Lung (tissue), 16 donors: Measurements from ENCODE around the gene COX15. TPM values are rescaled to one million over a fixed set of nuclear protein-coding genes. Genes with fewer than 3 reads are reported as not detected.

ENCODE experiments used
- ATAC-seq: fragments of 200-7000 bp; cut with Tn5 transposase; one replicate; pipeline ENCODE4 v1.9.1; 2020; ENCODE audit warnings: moderate number of reproducible peaks; ENCODE audit not compliant: insufficient read depth, low FRiP score
- DNase-seq, 3 donors: peaks; one replicate each; pipeline ENCODE4 v3.0.0-alpha.2; 2013 to 2017
- H3K27ac ChIP-seq, 2 donors: one replicate each; pipeline ENCODE4 v1.5.1; 2013; ENCODE audit warnings: mild to moderate bottlenecking in 2 of 2, moderate library complexity in 2 of 2, control low read depth in 1 of 2, inconsistent platforms in 1 of 2, low read depth in 1 of 2, low read length in 1 of 2
- H3K27me3 ChIP-seq, 3 donors: one replicate each; pipeline ENCODE4 v1.5.1; 2013; ENCODE audit warnings: low read length in 2 of 3; ENCODE audit not compliant: control insufficient read depth in 3 of 3, insufficient read depth in 3 of 3
- H3K36me3 ChIP-seq, 4 donors: one replicate each; pipeline ENCODE4 v1.5.1; 2013; ENCODE audit warnings: low read length in 4 of 4, mild to moderate bottlenecking in 1 of 4, moderate library complexity in 1 of 4; ENCODE audit not compliant: control insufficient read depth in 4 of 4, insufficient read depth in 4 of 4
- H3K4me1 ChIP-seq, 5 donors: one replicate each; pipeline ENCODE4 v1.5.1; 2013; ENCODE audit warnings: low read length in 5 of 5, mild to moderate bottlenecking in 2 of 5, moderate library complexity in 1 of 5; ENCODE audit not compliant: control insufficient read depth in 5 of 5, insufficient read depth in 5 of 5
- H3K4me3 ChIP-seq: one replicate; pipeline ENCODE4 v1.5.1; 2013; ENCODE audit warnings: mild to moderate bottlenecking, control low read depth, moderate library complexity
- H3K9ac ChIP-seq, 2 donors: one replicate each; pipeline ENCODE4 v1.5.1; 2013; ENCODE audit warnings: low read length in 2 of 2, control low read depth in 1 of 2; ENCODE audit not compliant: insufficient read depth in 1 of 2
- H3K9me3 ChIP-seq, 4 donors: one replicate each; pipeline ENCODE4 v1.5.1; 2013; ENCODE audit warnings: low read length in 3 of 4, mild to moderate bottlenecking in 1 of 4, moderate library complexity in 1 of 4; ENCODE audit not compliant: control insufficient read depth in 4 of 4, insufficient read depth in 3 of 4
- WGBS, 2 donors: extraction: QIAGEN DNeasy Blood & Tissue Kit; methylation state at CpG; one replicate each; pipeline ENCODE4 v1.1.7; 2013; 5-methylcytosine and 5-hydroxymethylcytosine counted together
- long read RNA-seq, 5 donors: transcript quantifications; one replicate each; lab custom pipeline, GENCODE V29; 2026
- polyA plus RNA-seq, 2 donors: library from polyadenylated mRNA; stranded (reverse); fragments of 200-250 nt; gene quantifications; one replicate each; pipeline ENCODE4 v1.2.1, GENCODE V29; 2013
- total RNA-seq, 2 donors: library from RNA; depleted of rRNA in 1 of 2; stranded (reverse); fragments of >200 nt in 1 of 2; gene quantifications; one replicate each; pipeline ENCODE4 v1.2.1, GENCODE V29; 2014 to 2021
- TF ChIP-seq, protein P1 (sequence below): IDR thresholded peaks from 2 replicates; pipeline ENCODE4 v1.5.1; 2012; ENCODE audit warnings: mild to moderate bottlenecking; ENCODE audit errors: control extremely low read depth, extremely low read depth
- donor health status: control.
- donor health status: control.
- donor health status: Bipolar disorder and iron deficiency.
- donor health status: healthy.
- donor health status: DM: yes; HTN: yes; CAD: no.

Gene COX15
- total RNA-seq: 10 to 100 TPM; 37.6 to 37.7 TPM
- polyA plus RNA-seq: 10 to 100 TPM; 13.5 to 15.5 TPM
- long read RNA-seq, donor 1, transcript COX15-201 (9 exons, 2,356 nt): major isoform, 6 of 8 reads
- long read RNA-seq, donor 1, partial matches to known transcripts: 0 of 8 reads
- long read RNA-seq, donor 1, other reads (novel, unspliced or antisense): 0 of 8 reads
- long read RNA-seq, donor 2, partial matches to known transcripts: 0 of 1 reads
- long read RNA-seq, donor 2, other reads (novel, unspliced or antisense): 0 of 1 reads
- long read RNA-seq, donor 3, partial matches to known transcripts: 0 of 4 reads
- long read RNA-seq, donor 3, other reads (novel, unspliced or antisense): 0 of 4 reads
- long read RNA-seq, donor 4, partial matches to known transcripts: 0 of 2 reads
- long read RNA-seq, donor 4, other reads (novel, unspliced or antisense): 0 of 2 reads
- long read RNA-seq, donor 5, partial matches to known transcripts: 0 of 4 reads
- long read RNA-seq, donor 5, other reads (novel, unspliced or antisense): 0 of 4 reads

DNA sequence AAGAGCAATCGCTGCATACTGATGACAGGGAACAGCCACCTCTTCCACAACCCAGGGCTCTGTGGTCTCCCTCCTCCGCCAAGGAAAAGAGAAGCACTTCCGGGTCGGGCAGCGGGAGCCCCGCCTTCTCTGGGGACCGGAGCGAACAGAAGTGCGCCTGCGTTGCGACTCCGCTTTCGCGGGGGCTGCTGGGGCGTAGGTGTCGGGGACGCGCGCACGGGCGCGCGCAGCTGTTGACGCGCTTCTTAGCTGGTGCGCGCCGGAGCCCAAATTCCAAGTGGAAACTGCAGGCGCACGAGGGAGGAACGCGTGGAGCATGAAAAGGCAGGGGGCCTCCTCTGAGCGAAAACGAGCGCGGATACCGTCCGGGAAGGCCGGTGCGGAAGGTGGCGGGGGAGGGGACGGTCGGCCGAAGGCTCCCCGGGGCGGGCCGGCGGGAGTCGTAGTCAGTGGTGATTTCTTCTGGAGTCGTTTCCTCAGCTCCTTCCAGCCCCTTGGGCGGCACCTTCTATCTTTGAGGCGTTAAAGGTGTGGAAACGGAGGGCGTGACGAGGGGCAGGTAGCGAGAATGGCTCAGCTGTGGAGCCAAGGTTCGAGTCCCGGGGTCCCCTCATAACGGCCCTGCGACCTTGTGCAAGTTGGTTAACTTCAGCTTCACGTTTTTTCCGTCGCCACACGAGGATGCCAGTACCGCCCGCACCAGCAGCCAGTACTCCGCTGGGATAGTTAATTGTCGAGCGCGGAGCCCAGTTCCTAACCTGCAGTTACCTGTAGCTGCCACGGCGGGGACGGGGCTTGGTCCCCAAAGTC, at the start of gene COX15, which contains the start of gene CUTC:
Gene COX15 (minus strand): TSS at position 95 of the 810 bp plus-strand sequence. CDS start 78 bp downstream, at position 17.
Gene CUTC (plus strand): TSS at position 202 of the 810 bp plus-strand sequence. CDS start 115 bp downstream, at position 317.
- Histone ChIP-seq H3K27me3 (no peaks in the 10 kb centered on the region), H3K9ac (peak within 1 kb of the TSS; percentile 76 to 92), H3K36me3 (peaks cover 0 to 9% (median 3%) of the 10 kb centered on the region in 4 donors), H3K27ac (peak within 1 kb of the TSS; percentile 90 to 96), H3K4me3 (peak within 1 kb of the TSS; percentile 99), H3K9me3 (no peaks in the 10 kb centered on the region), H3K4me1 (peaks cover 0 to 11% (median 6%) of the 10 kb centered on the region in 5 donors)
- peak; percentile 94 for ATAC-seq
- TF ChIP-seq, protein P1, sequence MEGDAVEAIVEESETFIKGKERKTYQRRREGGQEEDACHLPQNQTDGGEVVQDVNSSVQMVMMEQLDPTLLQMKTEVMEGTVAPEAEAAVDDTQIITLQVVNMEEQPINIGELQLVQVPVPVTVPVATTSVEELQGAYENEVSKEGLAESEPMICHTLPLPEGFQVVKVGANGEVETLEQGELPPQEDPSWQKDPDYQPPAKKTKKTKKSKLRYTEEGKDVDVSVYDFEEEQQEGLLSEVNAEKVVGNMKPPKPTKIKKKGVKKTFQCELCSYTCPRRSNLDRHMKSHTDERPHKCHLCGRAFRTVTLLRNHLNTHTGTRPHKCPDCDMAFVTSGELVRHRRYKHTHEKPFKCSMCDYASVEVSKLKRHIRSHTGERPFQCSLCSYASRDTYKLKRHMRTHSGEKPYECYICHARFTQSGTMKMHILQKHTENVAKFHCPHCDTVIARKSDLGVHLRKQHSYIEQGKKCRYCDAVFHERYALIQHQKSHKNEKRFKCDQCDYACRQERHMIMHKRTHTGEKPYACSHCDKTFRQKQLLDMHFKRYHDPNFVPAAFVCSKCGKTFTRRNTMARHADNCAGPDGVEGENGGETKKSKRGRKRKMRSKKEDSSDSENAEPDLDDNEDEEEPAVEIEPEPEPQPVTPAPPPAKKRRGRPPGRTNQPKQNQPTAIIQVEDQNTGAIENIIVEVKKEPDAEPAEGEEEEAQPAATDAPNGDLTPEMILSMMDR: no peak
- DNase-seq: peak; percentile 98 to 99 (median 98)
- WGBS, 2 donors: 0% methylated on average over 72 to 73 of the region's 73 CpGs

GRCh38 chr10:99779335-99779734, 47.4 kb upstream of the COX15 start:
- 16 to 27% methylated on average over 4 of the region's 4 CpGs for WGBS, 2 donors
- DNase-seq (peak in 2 of 3 donors; percentile 50 to 72), ATAC-seq (peak; percentile 38)
- Histone ChIP-seq H3K4me3 (no peak overlapping the region), H3K9ac (no peak overlapping the region), H3K27ac (no peak overlapping the region), H3K4me1 (peaks cover 0 to 3% (median under 1%) of the 10 kb centered on the region in 5 donors), H3K9me3 (no peaks in the 10 kb centered on the region), H3K36me3 (no peaks in the 10 kb centered on the region), H3K27me3 (no peaks in the 10 kb centered on the region)
- TF ChIP-seq, protein P1: no peak

GRCh38 chr10:99777918-99778714, 46.2 kb upstream of the COX15 start:
- no peaks in the 10 kb centered on the region for H3K9me3 ChIP-seq
- WGBS, 2 donors: 93 to 96% methylated on average over 1 of the region's 1 CpG
- peaks cover 0 to 2% (median 0%) of the 10 kb centered on the region in 5 donors for H3K4me1 ChIP-seq
- H3K27me3 ChIP-seq: no peaks in the 10 kb centered on the region
- H3K4me3 ChIP-seq: no peak overlapping the region
- DNase-seq: no peak
- H3K27ac ChIP-seq: no peak overlapping the region
- ATAC-seq: no peak
- TF ChIP-seq, protein P1: no peak
- no peak overlapping the region for H3K9ac ChIP-seq
- no peaks in the 10 kb centered on the region for H3K36me3 ChIP-seq
